ENCODE data around the gene GBF1.
"Not testable (repeated sequence)": the region's sequence is repeated elsewhere in the genome, so short reads cannot be mapped to it uniquely, and the experiment has no call there.

The GBF1 gene

DNA sequence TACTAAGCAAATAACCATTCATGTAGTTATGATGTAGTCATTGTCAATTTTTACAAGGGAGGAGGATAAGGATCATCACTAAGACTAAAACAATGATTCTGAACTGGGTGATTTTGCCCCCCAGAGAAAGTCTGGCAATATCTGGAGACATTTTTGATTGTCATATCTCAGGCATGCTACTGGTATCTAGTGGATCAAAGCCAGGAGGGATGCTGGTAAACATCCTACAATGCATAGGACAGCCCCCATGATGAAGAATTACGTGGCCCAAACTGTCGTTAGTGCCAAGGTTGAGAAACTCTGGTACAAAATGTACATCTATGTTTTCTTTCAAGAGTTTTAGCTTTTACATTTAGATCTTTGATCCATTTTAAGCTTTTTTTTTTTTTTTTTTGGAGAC, 57.3 kb downstream of the GBF1 start:
- DNase-seq (ENCODE audit: low spot score) = no peak
- TF ChIP-seq, protein P1, sequence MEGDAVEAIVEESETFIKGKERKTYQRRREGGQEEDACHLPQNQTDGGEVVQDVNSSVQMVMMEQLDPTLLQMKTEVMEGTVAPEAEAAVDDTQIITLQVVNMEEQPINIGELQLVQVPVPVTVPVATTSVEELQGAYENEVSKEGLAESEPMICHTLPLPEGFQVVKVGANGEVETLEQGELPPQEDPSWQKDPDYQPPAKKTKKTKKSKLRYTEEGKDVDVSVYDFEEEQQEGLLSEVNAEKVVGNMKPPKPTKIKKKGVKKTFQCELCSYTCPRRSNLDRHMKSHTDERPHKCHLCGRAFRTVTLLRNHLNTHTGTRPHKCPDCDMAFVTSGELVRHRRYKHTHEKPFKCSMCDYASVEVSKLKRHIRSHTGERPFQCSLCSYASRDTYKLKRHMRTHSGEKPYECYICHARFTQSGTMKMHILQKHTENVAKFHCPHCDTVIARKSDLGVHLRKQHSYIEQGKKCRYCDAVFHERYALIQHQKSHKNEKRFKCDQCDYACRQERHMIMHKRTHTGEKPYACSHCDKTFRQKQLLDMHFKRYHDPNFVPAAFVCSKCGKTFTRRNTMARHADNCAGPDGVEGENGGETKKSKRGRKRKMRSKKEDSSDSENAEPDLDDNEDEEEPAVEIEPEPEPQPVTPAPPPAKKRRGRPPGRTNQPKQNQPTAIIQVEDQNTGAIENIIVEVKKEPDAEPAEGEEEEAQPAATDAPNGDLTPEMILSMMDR (IDR thresholded peaks at IDR 0.05; ENCODE audit: extremely low read depth, missing control alignments) = no peak

DNA sequence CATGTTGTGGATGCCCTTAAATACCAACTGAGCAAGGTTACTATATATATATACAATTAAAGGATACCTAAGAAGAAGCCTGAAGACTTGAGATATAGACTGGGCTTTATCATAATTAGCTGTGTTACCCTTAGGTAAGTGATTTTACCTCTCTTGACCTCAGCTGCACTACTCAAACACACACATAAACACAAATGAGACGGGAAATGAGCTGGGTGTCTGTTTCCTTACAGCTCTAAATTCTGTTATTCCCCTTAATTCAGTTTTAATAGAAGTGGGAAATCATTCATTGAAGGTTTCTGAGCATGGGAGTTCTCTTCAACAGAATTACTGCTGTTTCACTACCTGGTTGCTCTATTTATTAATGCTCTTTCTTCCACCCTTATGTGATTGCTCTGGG, 60.7 kb downstream of the GBF1 start:
- DNase-seq (ENCODE audit: low spot score) = no peak
- TF ChIP-seq, protein P1 (IDR thresholded peaks at IDR 0.05; ENCODE audit: extremely low read depth, missing control alignments) = no peak

DNA sequence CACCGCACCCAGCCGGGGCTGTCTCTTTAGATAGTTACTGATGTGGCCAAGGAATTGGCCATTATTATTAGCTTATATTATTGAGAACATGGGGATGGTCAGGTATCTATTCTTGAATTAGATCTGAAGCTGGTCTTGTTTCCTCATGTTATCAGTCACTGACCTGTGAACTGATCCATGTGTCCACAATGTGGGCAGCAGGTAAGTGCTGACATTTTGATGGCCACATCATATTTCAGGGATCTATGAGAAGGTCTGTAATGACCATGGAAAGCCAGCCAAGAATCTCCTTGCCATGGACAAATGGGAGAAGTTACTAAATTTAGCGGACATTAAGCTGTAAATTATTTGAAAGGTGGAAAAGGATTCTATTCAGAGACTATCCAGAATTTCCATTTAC, 61.4 kb downstream of the GBF1 start:
- no peak for DNase-seq (ENCODE audit: low spot score)
- TF ChIP-seq, protein P1 (IDR thresholded peaks at IDR 0.05; ENCODE audit: extremely low read depth, missing control alignments) = no peak

DNA sequence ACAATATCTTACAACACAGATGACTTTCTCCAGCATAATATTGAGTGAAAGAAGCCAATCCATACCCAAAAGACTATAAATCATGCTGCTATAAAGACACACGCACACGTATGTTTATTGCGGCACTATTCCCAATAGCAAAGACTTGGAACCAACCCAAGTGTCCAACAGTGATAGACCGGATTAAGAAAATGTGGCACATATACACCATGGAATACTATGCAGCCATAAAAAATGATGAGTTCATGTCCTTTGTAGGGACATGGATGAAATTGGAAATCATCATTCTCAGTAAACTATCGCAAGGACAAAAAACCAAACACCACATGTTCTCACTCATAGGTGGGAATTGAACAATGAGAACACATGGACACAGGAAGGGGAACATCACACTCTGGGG, 63.0 kb downstream of the GBF1 start:
- not testable (repeated sequence) for DNase-seq (ENCODE audit: low spot score)

DNA sequence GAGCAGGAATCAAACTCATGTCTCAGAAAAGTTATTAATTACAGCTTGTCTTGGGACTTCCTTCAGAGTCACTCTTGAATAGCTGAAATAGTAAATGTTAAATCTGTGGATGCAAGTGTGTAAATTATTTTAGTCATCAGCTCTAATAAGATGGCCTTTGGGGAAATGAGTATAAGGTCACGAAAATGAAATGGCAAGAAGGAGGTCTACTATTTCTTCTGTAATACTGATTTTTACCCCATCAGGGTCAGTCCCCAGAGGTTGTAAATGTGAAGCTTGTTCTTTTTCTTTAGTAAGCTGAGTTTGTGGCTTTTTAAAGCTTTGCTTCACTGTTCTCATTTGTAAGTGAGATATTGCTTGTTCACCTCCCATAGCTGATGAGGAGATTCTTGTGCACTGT, 63.9 kb downstream of the GBF1 start:
- no peak for DNase-seq (ENCODE audit: low spot score)
- TF ChIP-seq, protein P1 (IDR thresholded peaks at IDR 0.05; ENCODE audit: extremely low read depth, missing control alignments) = no peak

DNA sequence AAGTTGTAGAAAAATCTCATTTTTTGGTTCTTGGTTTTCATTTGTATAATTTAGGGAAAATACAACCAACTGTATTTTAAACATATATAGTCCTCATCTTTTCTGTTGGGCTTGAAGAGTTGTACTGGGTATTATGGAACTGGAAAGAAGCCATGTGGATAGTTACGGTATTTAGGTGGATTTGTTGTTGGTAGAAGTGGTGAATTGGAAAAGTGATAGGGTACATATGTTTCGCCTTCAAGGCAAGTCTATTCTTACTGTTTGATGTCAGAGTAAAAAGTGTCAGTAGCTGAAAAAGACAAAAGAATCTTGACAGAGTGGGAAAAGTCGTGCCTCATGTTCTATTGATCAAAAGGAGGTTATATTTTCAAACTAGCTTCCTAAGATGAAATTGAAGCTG, 64.6 kb downstream of the GBF1 start:
- DNase-seq (ENCODE audit: low spot score) = no peak
- TF ChIP-seq, protein P1 (IDR thresholded peaks at IDR 0.05; ENCODE audit: extremely low read depth, missing control alignments) = no peak

DNA sequence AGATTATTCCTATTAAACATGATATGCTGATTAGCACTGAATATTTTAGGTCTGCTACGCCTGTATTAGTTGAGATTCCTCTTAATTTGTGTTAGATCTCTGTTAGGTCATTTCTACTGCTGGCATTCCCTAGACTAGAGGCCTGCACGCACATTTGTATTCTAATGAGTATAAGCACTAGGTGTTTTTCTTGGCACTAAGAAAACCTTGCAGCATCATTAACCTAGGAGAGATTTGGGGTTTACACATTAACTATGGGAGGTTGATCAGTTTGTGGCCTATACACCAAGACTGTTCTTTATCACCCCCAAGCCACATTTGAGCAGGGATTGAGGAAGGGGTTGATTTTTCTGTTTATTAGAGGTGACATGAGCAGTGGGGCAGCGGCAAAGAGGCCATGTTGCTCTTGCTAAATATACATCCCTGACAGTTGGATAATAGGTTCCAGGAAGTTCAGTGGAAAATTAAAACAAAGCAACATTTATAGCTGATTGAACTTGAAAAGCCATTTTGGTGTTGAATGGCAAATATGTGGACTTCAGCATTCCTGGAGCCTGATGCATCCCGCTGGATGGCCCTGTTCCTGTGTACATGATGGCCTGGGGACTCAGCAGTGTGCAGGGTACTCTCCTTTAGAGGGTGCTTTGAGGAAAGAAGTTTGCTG, 65.2 kb downstream of the GBF1 start:
- TF ChIP-seq, protein P1 (IDR thresholded peaks at IDR 0.05; ENCODE audit: extremely low read depth, missing control alignments) = no peak
- DNase-seq (ENCODE audit: low spot score) = no peak

DNA sequence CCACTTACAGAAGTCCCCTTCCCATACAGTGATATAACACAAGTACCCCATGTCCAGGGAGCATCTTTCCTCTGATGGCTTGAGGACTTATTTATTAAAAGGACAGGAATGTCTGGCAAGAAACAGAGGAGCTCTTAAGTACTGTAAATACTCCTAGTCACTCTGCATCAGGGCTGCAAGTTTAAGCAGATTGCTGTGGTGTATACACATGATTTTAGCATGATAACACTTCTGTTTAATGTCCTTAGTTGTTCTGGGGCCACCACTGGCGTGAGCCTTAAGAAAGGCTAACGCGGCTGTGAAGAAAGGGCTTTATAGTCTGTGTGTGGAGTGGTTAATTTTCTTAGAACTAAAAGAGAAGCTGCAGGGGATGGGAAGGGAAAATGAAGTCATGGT, 65.7 kb downstream of the GBF1 start:
- DNase-seq (ENCODE audit: low spot score) = no peak
- TF ChIP-seq, protein P1 (IDR thresholded peaks at IDR 0.05; ENCODE audit: extremely low read depth, missing control alignments) = no peak
